Endothelial cell of umbilical vein (primary cell): ENCODE results near the gene UBR3. TPM values are rescaled to one million over a fixed set of nuclear protein-coding genes. Genes with fewer than 3 reads are reported as not detected.

Experiments
- BruUV-seq: library from RNA; stranded (reverse); fragments of 400-500 nt; replicated peaks from 2 replicates; lab custom pipeline; 2021; lab: Mats Ljungman, UMichigan
- CTCF ChIA-PET: fragments of 300-600, 350-600 bp; sonication (Branson Sonifier 250); formaldehyde crosslinking; loops from one replicate; lab custom pipeline; 2021; ENCODE audit warnings: antibody characterized with exemption, inconsistent platforms; lab: Charles Lee
- POLR2A ChIA-PET: fragments of 300-600, 350-600 bp; sonication (Branson Sonifier 250); formaldehyde crosslinking; loops from one replicate; lab custom pipeline; 2021; ENCODE audit warnings: antibody characterized with exemption, inconsistent platforms; lab: Charles Lee
- DNase-seq: peaks from one replicate; pipeline ENCODE4 v3.0.0-alpha.2; 2011; ENCODE audit warnings: low read depth, low spot score
- FAIRE-seq: peaks from 2 replicates; lab custom pipeline; 2011; peaks lifted over from hg19 to GRCh38; lab: Jason Lieb, UNC
- H2AFZ ChIP-seq: 2 replicates; pipeline ENCODE4 v1.6.0; 2012; ENCODE audit warnings: low read depth, low read length, control low read depth, inconsistent platforms
- H3K27ac ChIP-seq: 2 replicates; pipeline ENCODE4 v1.5.1; 2011; ENCODE audit warnings: low read depth, mild to moderate bottlenecking, control low read depth, low read length, moderate library complexity; ENCODE audit not compliant: insufficient read depth
- H3K27me3 ChIP-seq, 2 experiments: 2 replicates each; pipeline versions ENCODE4 v1.6.0 to v1.6.1; 2011; ENCODE audit warnings: low read length in 2 of 2, mixed read lengths in 1 of 2; ENCODE audit not compliant: control insufficient read depth in 2 of 2, insufficient read depth in 2 of 2
- H3K36me3 ChIP-seq, 2 experiments: 2 replicates in 1 of 2; 3 replicates in 1 of 2; pipeline ENCODE4 v1.5.1; 2011; ENCODE audit warnings: low read length in 2 of 2, mild to moderate bottlenecking in 1 of 2, moderate library complexity in 1 of 2; ENCODE audit not compliant: control insufficient read depth in 2 of 2, insufficient read depth in 2 of 2; ENCODE audit errors: extremely low read depth in 1 of 2
- H3K4me1 ChIP-seq: 3 replicates; pipeline ENCODE4 v1.5.1; 2011; ENCODE audit warnings: mild to moderate bottlenecking, low read length; ENCODE audit not compliant: control insufficient read depth, insufficient read depth; ENCODE audit errors: extremely low read depth
- H3K4me2 ChIP-seq: 2 replicates; pipeline ENCODE4 v1.6.1; 2011; ENCODE audit warnings: low read length, control low read depth, mixed read lengths; ENCODE audit not compliant: insufficient read depth
- H3K4me3 ChIP-seq, 3 experiments: fragments of 200-600 bp in 1 of 3; sonication (generic), shearing (Covaris generic) in 1 of 3; replicated peaks in 1 of 3; 2 replicates each; pipeline ENCODE4 v1.5.1; 2011 to 2016; ENCODE audit warnings: control low read depth in 3 of 3, low read length in 3 of 3, mild to moderate bottlenecking in 2 of 3, inconsistent platforms in 1 of 3, low read depth in 1 of 3, moderate library complexity in 1 of 3; ENCODE audit not compliant: insufficient read depth in 1 of 3
- H3K79me2 ChIP-seq: 2 replicates; pipeline ENCODE4 v1.6.0; 2012; ENCODE audit warnings: low read length, inconsistent platforms; ENCODE audit not compliant: control insufficient read depth, insufficient read depth
- H3K9ac ChIP-seq: replicated peaks from 2 replicates; pipeline ENCODE3; 2011; ENCODE audit warnings: low read length, control low read depth; ENCODE audit not compliant: insufficient read depth; ENCODE audit errors: extremely low read depth
- H3K9me1 ChIP-seq: replicated peaks from 3 replicates; pipeline ENCODE4 v1.6.0; 2011; ENCODE audit warnings: mild to moderate bottlenecking, low read length; ENCODE audit not compliant: control insufficient read depth, insufficient read depth; ENCODE audit errors: extremely low read depth
- H3K9me3 ChIP-seq: replicated peaks from 2 replicates; pipeline ENCODE4 v1.5.1; 2012; ENCODE audit warnings: low read length, inconsistent platforms; ENCODE audit not compliant: control insufficient read depth, insufficient read depth
- H4K20me1 ChIP-seq: replicated peaks from 2 replicates; pipeline ENCODE3; 2011; ENCODE audit warnings: mild to moderate bottlenecking, low read length; ENCODE audit not compliant: control insufficient read depth, insufficient read depth; ENCODE audit errors: extremely low read depth
- EZH2 ChIP-seq: IDR thresholded peaks from 2 replicates; pipeline ENCODE4 v1.6.1; 2012; ENCODE audit warnings: borderline replicate concordance, low read depth, mild to moderate bottlenecking, moderate library complexity, low read length, inconsistent platforms; ENCODE audit not compliant: severe bottlenecking
- FOS ChIP-seq: IDR thresholded peaks from 2 replicates; pipeline ENCODE4 v1.6.1; 2011; ENCODE audit warnings: mild to moderate bottlenecking, low read length, moderate library complexity, borderline replicate concordance; ENCODE audit not compliant: insufficient read depth
- GATA2 ChIP-seq: IDR thresholded peaks from 2 replicates; pipeline ENCODE4 v1.7.0; 2011; ENCODE audit warnings: low read depth, mild to moderate bottlenecking, moderate library complexity, mixed read lengths, low read length; ENCODE audit not compliant: insufficient read length, insufficient read depth
- JUN ChIP-seq: IDR thresholded peaks from 2 replicates; pipeline ENCODE4 v1.6.1; 2011; ENCODE audit warnings: borderline replicate concordance, low read depth; ENCODE audit not compliant: insufficient read length, insufficient read depth
- MYC ChIP-seq: IDR thresholded peaks from one replicate; pipeline ENCODE4 v1.6.1; 2011; ENCODE audit warnings: mild to moderate bottlenecking, low read depth, low read length
- POLR2A ChIP-seq: IDR thresholded peaks from 2 replicates; pipeline ENCODE4 v1.6.1; 2012; ENCODE audit warnings: low read depth, mild to moderate bottlenecking, control low read depth, low read length
- POLR2AphosphoS5 ChIP-seq: IDR thresholded peaks from 2 replicates; pipeline ENCODE4 v1.6.1; 2012; ENCODE audit warnings: low read depth, mild to moderate bottlenecking, control low read depth, low read length, moderate library complexity; ENCODE audit not compliant: insufficient read depth
- dilution Hi-C: fragments of 300-500 bp; cut with MboI; formaldehyde crosslinking; loops from one replicate; pipeline ENCODE4 v1.15.0; 2019; ENCODE audit warnings: low sequenced_read_pairs; ENCODE audit not compliant: extremely low pct_ligation_motif_present
- intact Hi-C: fragments of 100-400 bp; cut with micrococcal nuclease; formaldehyde crosslinking; loops from one replicate; pipeline ENCODE4 v1.10.0; 2022
- polyA plus RNA-seq, 4 experiments: library from polyadenylated mRNA; depleted of rRNA in 3 of 4; stranded (reverse) in 3 of 4; unstranded in 1 of 4; fragments of >200 nt; gene quantifications; 2 replicates each; pipeline versions ENCODE4 v1.2.1 to v1.2.3, GENCODE V29; 2011 to 2012; ENCODE audit warnings: missing spikeins in 1 of 4
- total RNA-seq: library from RNA; stranded (reverse); gene quantifications from 2 replicates; pipeline ENCODE4 v1.2.3, GENCODE V29; 2021
- TF ChIP-seq, protein P1 (sequence below): IDR thresholded peaks from 2 replicates; pipeline ENCODE4 v1.6.1; 2011; ENCODE audit not compliant: insufficient read depth, insufficient read length
- TF ChIP-seq, protein P2 (sequence below), 2 donors: IDR thresholded peaks; 1 replicate in 1 of 2; 2 replicates in 1 of 2; pipeline ENCODE4 v1.5.1; 2011; ENCODE audit warnings: low read length in 2 of 2, mild to moderate bottlenecking in 2 of 2, moderate library complexity in 2 of 2, control low read depth in 1 of 2, inconsistent platforms in 1 of 2, low read depth in 1 of 2; ENCODE audit not compliant: insufficient read depth in 1 of 2; ENCODE audit errors: extremely low read depth in 1 of 2

The UBR3 gene
- total and polyA plus RNA-seq, 2 donors (not counting 3 experiments of a cell fraction or from before 2014, with no cell fraction given): 5.3 to 27.5 TPM

GRCh38 chr2:169964740-169965139, 137.5 kb downstream of the UBR3 start:
- ChIA-PET CTCF (interaction anchor here (1.2 kb wide), 1 partner anchor 352 kb away, joined by 3 read pairs; no protein-coding TSS in a partner anchor), POLR2A (no interaction called here)
- dilution Hi-C loops: no loop called here
- no peaks in the 10 kb centered on the region for H3K9me1 ChIP-seq
- H3K9ac ChIP-seq: no peak overlapping the region
- no peak for FAIRE-seq
- no peaks in the 10 kb centered on the region for H3K9me3 ChIP-seq
- H3K79me2 ChIP-seq: no peaks in the 10 kb centered on the region
- BruUV-seq: no TSS peak
- no peaks in the 10 kb centered on the region for H4K20me1 ChIP-seq
- no peak overlapping the region for H3K27ac ChIP-seq
- no peaks in the 10 kb centered on the region for H3K27me3 ChIP-seq
- no peak overlapping the region for H3K4me3 ChIP-seq
- TF ChIP-seq, protein P1, sequence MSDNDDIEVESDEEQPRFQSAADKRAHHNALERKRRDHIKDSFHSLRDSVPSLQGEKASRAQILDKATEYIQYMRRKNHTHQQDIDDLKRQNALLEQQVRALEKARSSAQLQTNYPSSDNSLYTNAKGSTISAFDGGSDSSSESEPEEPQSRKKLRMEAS: no peak
- TF ChIP-seq JUN: no peak
- no peak for TF ChIP-seq EZH2
- TF ChIP-seq MYC: no peak
- TF ChIP-seq POLR2A: no peak
- no peak for TF ChIP-seq FOS
- TF ChIP-seq, protein P2, sequence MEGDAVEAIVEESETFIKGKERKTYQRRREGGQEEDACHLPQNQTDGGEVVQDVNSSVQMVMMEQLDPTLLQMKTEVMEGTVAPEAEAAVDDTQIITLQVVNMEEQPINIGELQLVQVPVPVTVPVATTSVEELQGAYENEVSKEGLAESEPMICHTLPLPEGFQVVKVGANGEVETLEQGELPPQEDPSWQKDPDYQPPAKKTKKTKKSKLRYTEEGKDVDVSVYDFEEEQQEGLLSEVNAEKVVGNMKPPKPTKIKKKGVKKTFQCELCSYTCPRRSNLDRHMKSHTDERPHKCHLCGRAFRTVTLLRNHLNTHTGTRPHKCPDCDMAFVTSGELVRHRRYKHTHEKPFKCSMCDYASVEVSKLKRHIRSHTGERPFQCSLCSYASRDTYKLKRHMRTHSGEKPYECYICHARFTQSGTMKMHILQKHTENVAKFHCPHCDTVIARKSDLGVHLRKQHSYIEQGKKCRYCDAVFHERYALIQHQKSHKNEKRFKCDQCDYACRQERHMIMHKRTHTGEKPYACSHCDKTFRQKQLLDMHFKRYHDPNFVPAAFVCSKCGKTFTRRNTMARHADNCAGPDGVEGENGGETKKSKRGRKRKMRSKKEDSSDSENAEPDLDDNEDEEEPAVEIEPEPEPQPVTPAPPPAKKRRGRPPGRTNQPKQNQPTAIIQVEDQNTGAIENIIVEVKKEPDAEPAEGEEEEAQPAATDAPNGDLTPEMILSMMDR (IDR thresholded peaks at IDR 0.05; ENCODE audit: extremely low read depth in 1 of 2, insufficient read depth in 1 of 2, low read depth in 1 of 2, low read length in 2 of 2): no peak
- TF ChIP-seq GATA2: no peak
- TF ChIP-seq POLR2AphosphoS5: no peak
- no peaks in the 10 kb centered on the region for H3K36me3 ChIP-seq
- peaks cover 9% of the 10 kb centered on the region for H3K4me1 ChIP-seq
- no peak overlapping the region for H3K4me2 ChIP-seq
- peak; percentile 7 for DNase-seq
- intact Hi-C loops: loop anchor here (5.0 kb wide), 1 partner anchor 108 kb away; no protein-coding TSS in a partner anchor
- no peak overlapping the region for H2AFZ ChIP-seq
